ENCODE data around the gene UNC13D.

Gene UNC13D

GRCh38 chr17:75846692-75847613 lies 2.7 kb upstream of the UNC13D start:
- H3K9me3 Mint-ChIP-seq = no peaks in the 10 kb centered on the region
- no peak overlapping the region for H3K4me3 Mint-ChIP-seq
- H3K27me3 Mint-ChIP-seq = no peaks in the 10 kb centered on the region
- H3K27ac Mint-ChIP-seq = no peak overlapping the region
- H3K4me1 Mint-ChIP-seq = peaks cover 25% of the 10 kb centered on the region
- peaks cover 1% of the 10 kb centered on the region for H3K36me3 Mint-ChIP-seq

- peaks cover 1% of the 10 kb centered on the region for H3K36me3 Mint-ChIP-seq
- H3K4me1 Mint-ChIP-seq = peaks cover 26% of the 10 kb centered on the region
- H3K4me3 Mint-ChIP-seq = no peak overlapping the region
- peak overlapping the region; percentile 43 for H3K27ac Mint-ChIP-seq
- no peaks in the 10 kb centered on the region for H3K27me3 Mint-ChIP-seq
- H3K9me3 Mint-ChIP-seq = no peaks in the 10 kb centered on the region
These were observed 1.9 kb upstream of the UNC13D start for GRCh38 chr17:75845933-75846691.

GRCh38 chr17:75845058-75845711 lies 981 bp upstream of the UNC13D start:
- Mint-ChIP-seq H3K36me3 (peaks cover 1% of the 10 kb centered on the region), H3K27ac (peak overlapping the region; percentile 35), H3K4me1 (peaks cover 26% of the 10 kb centered on the region), H3K9me3 (no peaks in the 10 kb centered on the region), H3K27me3 (no peaks in the 10 kb centered on the region), H3K4me3 (peak overlapping the region; percentile 49)

- Mint-ChIP-seq H3K9me3 (no peaks in the 10 kb centered on the region), H3K4me3 (peak overlapping the region; percentile 92), H3K27ac (peak overlapping the region; percentile 35), H3K4me1 (peaks cover 26% of the 10 kb centered on the region), H3K27me3 (no peaks in the 10 kb centered on the region), H3K36me3 (peaks cover 1% of the 10 kb centered on the region)
These were observed 390 bp upstream of the UNC13D start for GRCh38 chr17:75844530-75845057.

GRCh38 chr17:75842963-75843576 lies 1.1 kb downstream of the UNC13D start:
- peaks cover 1% of the 10 kb centered on the region for H3K36me3 Mint-ChIP-seq
- peaks cover 22% of the 10 kb centered on the region for H3K4me1 Mint-ChIP-seq
- H3K27me3 Mint-ChIP-seq = no peaks in the 10 kb centered on the region
- no peaks in the 10 kb centered on the region for H3K9me3 Mint-ChIP-seq
- H3K27ac Mint-ChIP-seq = peak overlapping the region; percentile 90
- H3K4me3 Mint-ChIP-seq = peak overlapping the region; percentile 92

- peaks cover 24% of the 10 kb centered on the region for H3K4me1 Mint-ChIP-seq
- H3K36me3 Mint-ChIP-seq = no peaks in the 10 kb centered on the region
- H3K27ac Mint-ChIP-seq = no peak overlapping the region
These were observed 1.8 kb downstream of the UNC13D start for GRCh38 chr17:75842411-75842810.

GRCh38 chr17:75840799-75841164 lies 3.4 kb downstream of the UNC13D start:
- Mint-ChIP-seq H3K4me3 (no peak overlapping the region), H3K36me3 (no peaks in the 10 kb centered on the region), H3K27me3 (no peaks in the 10 kb centered on the region), H3K9me3 (no peaks in the 10 kb centered on the region), H3K27ac (no peak overlapping the region), H3K4me1 (peaks cover 23% of the 10 kb centered on the region)

More at GRCh38 chr17:75842411-75842810, 1.8 kb downstream of the UNC13D start:
- Mint-ChIP-seq H3K9me3 (no peaks in the 10 kb centered on the region), H3K27me3 (no peaks in the 10 kb centered on the region), H3K4me3 (peak overlapping the region; percentile 92)

GRCh38 chr17:75839942-75840798 lies 4.0 kb downstream of the UNC13D start:
- no peaks in the 10 kb centered on the region for H3K36me3 Mint-ChIP-seq
- no peaks in the 10 kb centered on the region for H3K27me3 Mint-ChIP-seq
- no peaks in the 10 kb centered on the region for H3K9me3 Mint-ChIP-seq
- peaks cover 17% of the 10 kb centered on the region for H3K4me1 Mint-ChIP-seq
- H3K27ac Mint-ChIP-seq = no peak overlapping the region
- no peak overlapping the region for H3K4me3 Mint-ChIP-seq

- Mint-ChIP-seq H3K27me3 (no peaks in the 10 kb centered on the region), H3K4me3 (no peak overlapping the region), H3K36me3 (no peaks in the 10 kb centered on the region), H3K27ac (peak overlapping the region; percentile 70), H3K4me1 (peaks cover 24% of the 10 kb centered on the region), H3K9me3 (no peaks in the 10 kb centered on the region)
These were observed 5.8 kb downstream of the UNC13D start for GRCh38 chr17:75838410-75838809.

GRCh38 chr17:75837899-75838298 lies 6.3 kb downstream of the UNC13D start:
- H3K9me3 Mint-ChIP-seq = no peaks in the 10 kb centered on the region
- H3K4me1 Mint-ChIP-seq = peaks cover 29% of the 10 kb centered on the region
- no peaks in the 10 kb centered on the region for H3K27me3 Mint-ChIP-seq
- H3K4me3 Mint-ChIP-seq = no peak overlapping the region
- H3K27ac Mint-ChIP-seq = no peak overlapping the region
- no peaks in the 10 kb centered on the region for H3K36me3 Mint-ChIP-seq

GRCh38 chr17:75836605-75837004 lies 7.6 kb downstream of the UNC13D start:
- H3K36me3 Mint-ChIP-seq = no peaks in the 10 kb centered on the region
- H3K4me1 Mint-ChIP-seq = peaks cover 35% of the 10 kb centered on the region
- H3K27me3 Mint-ChIP-seq = no peaks in the 10 kb centered on the region
- no peak overlapping the region for H3K4me3 Mint-ChIP-seq
- H3K9me3 Mint-ChIP-seq = no peaks in the 10 kb centered on the region
- no peak overlapping the region for H3K27ac Mint-ChIP-seq

- H3K4me3 Mint-ChIP-seq = no peak overlapping the region
- H3K27me3 Mint-ChIP-seq = no peaks in the 10 kb centered on the region
- H3K27ac Mint-ChIP-seq = no peak overlapping the region
- no peaks in the 10 kb centered on the region for H3K9me3 Mint-ChIP-seq
- H3K36me3 Mint-ChIP-seq = peaks cover under 1% of the 10 kb centered on the region
- H3K4me1 Mint-ChIP-seq = peaks cover 35% of the 10 kb centered on the region
These were observed 8.6 kb downstream of the UNC13D start for GRCh38 chr17:75835654-75835987.

GRCh38 chr17:75834928-75835653 lies 9.1 kb downstream of the UNC13D start:
- H3K4me1 Mint-ChIP-seq = peaks cover 35% of the 10 kb centered on the region
- H3K4me3 Mint-ChIP-seq = no peak overlapping the region
- peak overlapping the region; percentile 76 for H3K27ac Mint-ChIP-seq
- no peaks in the 10 kb centered on the region for H3K9me3 Mint-ChIP-seq
- peaks cover 2% of the 10 kb centered on the region for H3K36me3 Mint-ChIP-seq
- H3K27me3 Mint-ChIP-seq = no peaks in the 10 kb centered on the region
